ENCODE measurements around the gene CCL19. TPM values are rescaled to one million over a fixed set of nuclear protein-coding genes. Genes with fewer than 3 reads are reported as not detected.
"Not testable (repeated sequence)": the region's sequence is repeated elsewhere in the genome, so short reads cannot be mapped to it uniquely, and the experiment has no call there.

Gene CCL19
- not detected for polyA plus RNA-seq (2013, experiment 1 of 2)
- not detected for polyA plus RNA-seq (2013, experiment 2 of 2)

DNA sequence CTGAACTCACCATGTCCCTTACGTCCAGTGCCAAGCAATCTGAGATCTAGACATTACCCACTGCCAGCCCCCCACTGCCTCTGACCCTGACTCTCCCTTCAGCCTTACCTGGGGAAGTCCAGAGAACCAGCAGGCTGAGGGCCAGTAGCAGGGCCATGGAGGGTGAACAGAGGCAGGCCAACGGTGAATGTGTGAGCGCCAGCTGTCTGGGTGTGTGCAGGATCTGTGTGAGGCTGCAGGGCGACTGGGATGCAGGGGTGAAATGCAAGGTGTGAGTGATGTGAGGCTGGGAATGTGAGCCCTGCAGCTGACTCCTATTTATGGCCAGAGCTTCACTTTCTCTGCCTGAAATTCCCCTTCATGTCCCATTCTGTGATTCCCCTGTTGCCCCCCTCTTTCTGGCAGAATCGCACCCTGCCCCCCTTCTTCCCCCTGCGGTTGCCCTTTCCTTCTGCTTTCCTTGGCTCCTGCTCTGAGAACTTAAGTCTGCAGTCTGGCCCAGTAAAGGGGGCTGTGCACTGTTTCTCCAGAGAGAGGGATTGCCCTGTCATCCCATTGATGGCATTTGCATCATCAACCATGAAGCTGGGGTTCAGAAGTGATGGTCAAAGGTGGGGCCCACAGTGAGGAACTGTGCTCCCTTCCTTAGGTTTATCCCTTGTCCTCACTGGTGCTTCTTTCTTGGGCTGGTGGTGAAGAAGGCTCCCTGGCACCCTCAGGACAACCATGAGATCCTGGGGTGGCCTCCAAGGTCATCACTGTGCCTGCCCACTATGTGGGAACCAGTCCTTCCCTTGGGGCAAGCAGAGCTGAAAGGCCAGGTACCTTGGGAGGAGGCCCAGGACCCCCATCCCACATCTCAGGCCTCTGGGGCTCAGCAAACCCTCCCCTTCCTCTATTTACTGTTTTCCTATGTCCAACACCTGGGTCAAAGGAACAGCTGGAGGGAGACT lies at the start of gene CCL19:
TSS of gene CCL19 (minus strand) at position 294 of the 953 bp plus-strand sequence. CDS start at position 157, 137 bp downstream.
- WGBS: 89% methylated on average over 6 of the region's 6 CpGs
- 0 out of 2 replicates have a peak, but pooled peaks cover 6% of the 10 kb centered on the region for H3K4me1 ChIP-seq (ENCODE audit: insufficient read depth, low read length)
- H3K36me3 ChIP-seq (ENCODE audit: insufficient read depth, low read length): no peaks in the 10 kb centered on the region
- H3K27me3 ChIP-seq (ENCODE audit: insufficient read depth, low read length): no peaks in the 10 kb centered on the region
- H3K9me3 ChIP-seq (ENCODE audit: insufficient read depth, low read depth, low read length): no peaks in the 10 kb centered on the region
- no peak within 1 kb of the TSS for H3K27ac ChIP-seq (ENCODE audit: low read depth, low read length)
- H3K4me3 ChIP-seq (ENCODE audit: low read length): no peak within 1 kb of the TSS
- H3K9ac ChIP-seq (ENCODE audit: low read depth, low read length): no peak within 1 kb of the TSS

DNA sequence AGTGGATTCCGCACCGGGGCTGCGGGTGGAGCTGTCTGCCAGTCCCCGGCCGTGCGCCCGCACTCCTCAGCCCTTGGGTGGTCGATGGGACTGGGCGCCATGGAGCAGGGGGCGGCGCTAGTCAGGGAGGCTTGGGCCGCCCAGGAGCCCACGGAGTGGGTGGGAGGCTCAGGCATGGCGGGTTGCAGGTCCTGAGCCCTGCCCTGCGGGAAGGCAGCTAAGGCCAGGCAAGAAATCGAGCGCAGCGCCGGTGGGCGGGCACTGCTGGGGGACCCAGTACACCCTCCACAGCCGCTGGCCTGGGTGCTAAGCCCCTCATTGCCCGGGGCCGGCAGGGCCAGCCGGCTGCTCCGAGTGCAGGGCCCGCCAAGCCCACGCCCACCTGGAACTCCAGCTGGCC lies 49.1 kb upstream of the CCL19 start:
- H3K9me3 ChIP-seq (ENCODE audit: insufficient read depth, low read depth, low read length); H3K27ac ChIP-seq (ENCODE audit: low read depth, low read length); H3K4me1 ChIP-seq (ENCODE audit: insufficient read depth, low read length); H3K36me3 ChIP-seq (ENCODE audit: insufficient read depth, low read length); H3K4me3 ChIP-seq (ENCODE audit: low read length); H3K9ac ChIP-seq (ENCODE audit: low read depth, low read length); H3K27me3 ChIP-seq (ENCODE audit: insufficient read depth, low read length): not testable (repeated sequence)
- 97% methylated on average over 27 of the region's 27 CpGs for WGBS

DNA sequence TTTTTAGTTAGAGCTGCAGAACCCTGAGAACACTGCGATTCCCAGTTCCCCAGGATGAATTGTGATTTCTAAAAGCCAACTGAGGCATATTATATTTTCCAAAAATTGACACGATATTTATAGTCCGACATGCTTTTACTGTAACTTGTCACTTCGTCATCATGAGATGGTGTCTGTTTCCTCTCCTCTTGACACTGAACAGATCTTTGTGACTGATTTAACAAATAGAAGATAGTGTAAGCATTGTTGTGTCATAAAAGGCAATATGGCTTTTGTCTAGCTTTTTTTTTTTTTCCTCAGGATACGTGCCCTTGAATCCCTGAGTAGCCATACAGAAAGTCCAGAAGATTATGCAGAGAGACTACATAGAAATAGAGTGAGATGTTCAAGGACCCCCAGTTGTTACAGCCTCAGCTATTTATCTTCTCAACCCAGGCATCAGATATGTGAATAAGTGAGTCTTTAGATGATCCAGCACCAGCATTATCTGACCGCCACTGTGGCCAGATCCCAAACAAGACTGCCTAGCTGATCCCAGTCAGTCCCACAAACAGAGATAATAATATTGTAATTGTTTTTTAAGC lies 46.7 kb upstream of the CCL19 start:
- H3K27me3 ChIP-seq (ENCODE audit: insufficient read depth, low read length): no peaks in the 10 kb centered on the region; the same call in 1 of the 2 replicates
- WGBS: 73% methylated on average over 5 of the region's 6 CpGs
- H3K36me3 ChIP-seq (ENCODE audit: insufficient read depth, low read length): no peaks in the 10 kb centered on the region
- no peak overlapping the region for H3K4me3 ChIP-seq (ENCODE audit: low read length)
- no peak overlapping the region for H3K9ac ChIP-seq (ENCODE audit: low read depth, low read length)
- no peak overlapping the region for H3K27ac ChIP-seq (ENCODE audit: low read depth, low read length)
- no peaks in the 10 kb centered on the region for H3K9me3 ChIP-seq (ENCODE audit: insufficient read depth, low read depth, low read length)
- no peaks in the 10 kb centered on the region for H3K4me1 ChIP-seq (ENCODE audit: insufficient read depth, low read length)

DNA sequence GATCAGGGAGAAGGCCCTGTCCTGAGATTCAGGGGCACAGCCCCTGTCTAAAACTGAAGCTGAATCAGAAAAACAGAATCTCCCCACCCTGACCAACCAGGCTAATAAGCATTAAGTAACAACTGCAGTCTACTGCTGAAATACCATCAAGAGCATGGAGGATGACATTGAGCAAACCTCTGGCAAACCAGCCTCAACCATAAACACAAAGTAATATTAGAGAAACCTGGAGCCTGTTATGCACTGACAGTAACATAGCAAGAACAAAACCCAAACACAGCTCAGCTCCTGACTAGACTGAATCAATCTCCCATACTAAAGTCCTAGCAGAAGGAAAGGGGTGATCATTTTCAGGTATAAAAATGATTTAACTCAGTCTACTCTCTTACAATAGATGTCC lies 43.6 kb upstream of the CCL19 start:
- H3K9me3 ChIP-seq (ENCODE audit: insufficient read depth, low read depth, low read length): no peaks in the 10 kb centered on the region
- no peak overlapping the region for H3K9ac ChIP-seq (ENCODE audit: low read depth, low read length)
- no peaks in the 10 kb centered on the region for H3K36me3 ChIP-seq (ENCODE audit: insufficient read depth, low read length)
- no peak overlapping the region for H3K4me3 ChIP-seq (ENCODE audit: low read length)
- no peaks in the 10 kb centered on the region; the same call in 1 of the 2 replicates for H3K27me3 ChIP-seq (ENCODE audit: insufficient read depth, low read length)
- H3K4me1 ChIP-seq (ENCODE audit: insufficient read depth, low read length): no peaks in the 10 kb centered on the region
- H3K27ac ChIP-seq (ENCODE audit: low read depth, low read length): no peak overlapping the region

DNA sequence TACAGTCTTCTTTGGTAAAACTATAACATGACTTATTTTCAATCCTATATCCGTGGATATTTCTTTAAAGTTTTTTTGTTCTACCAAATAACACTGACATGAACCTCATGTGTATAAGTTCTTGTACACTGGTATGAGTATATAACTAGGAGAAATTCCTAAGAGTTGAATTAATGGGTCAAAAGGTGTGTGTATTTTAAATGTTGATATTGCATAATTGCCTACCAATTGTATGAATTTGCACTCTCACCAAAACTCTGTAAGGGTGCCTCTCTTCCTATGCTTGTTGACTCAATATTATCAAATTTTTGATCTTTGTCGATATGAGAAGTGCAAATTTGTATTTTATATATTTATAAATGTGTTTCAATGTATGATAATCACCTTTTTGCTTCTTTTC lies 41.8 kb upstream of the CCL19 start:
- Histone ChIP-seq H3K4me1 (ENCODE audit: insufficient read depth, low read length) (no peaks in the 10 kb centered on the region), H3K9ac (ENCODE audit: low read depth, low read length) (no peak overlapping the region), H3K27ac (ENCODE audit: low read depth, low read length) (no peak overlapping the region), H3K36me3 (ENCODE audit: insufficient read depth, low read length) (no peaks in the 10 kb centered on the region), H3K4me3 (ENCODE audit: low read length) (no peak overlapping the region), H3K27me3 (ENCODE audit: insufficient read depth, low read length) (no peaks in the 10 kb centered on the region; the same call in 1 of the 2 replicates), H3K9me3 (ENCODE audit: insufficient read depth, low read depth, low read length) (no peaks in the 10 kb centered on the region)
- no CpG with 5 or more reads among the region's 2 CpGs for whole genome bisulfite sequencing

DNA sequence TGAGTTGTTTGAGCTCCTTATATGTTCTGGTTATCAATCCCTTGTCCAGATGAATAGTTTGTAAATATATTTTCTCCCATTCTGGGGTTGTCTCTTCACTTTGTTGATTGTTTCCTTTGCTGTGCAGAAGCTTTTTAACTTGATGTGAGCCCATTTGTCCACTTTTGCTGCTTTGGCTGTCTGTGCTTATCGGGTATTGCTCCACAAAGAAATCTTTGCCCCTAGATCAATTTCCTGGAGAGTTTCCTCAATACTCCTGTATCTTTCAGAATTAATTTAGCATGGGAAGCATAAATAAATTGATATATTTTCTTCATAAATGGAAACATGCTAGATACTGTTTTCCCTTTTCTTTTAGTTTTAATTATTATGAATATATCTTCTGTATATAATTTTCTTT lies 41.4 kb upstream of the CCL19 start:
- WGBS: 91% methylated on average over 1 of the region's 1 CpG
- Histone ChIP-seq H3K9ac (ENCODE audit: low read depth, low read length) (no peak overlapping the region), H3K27ac (ENCODE audit: low read depth, low read length) (no peak overlapping the region), H3K4me3 (ENCODE audit: low read length) (no peak overlapping the region), H3K4me1 (ENCODE audit: insufficient read depth, low read length) (no peaks in the 10 kb centered on the region), H3K9me3 (ENCODE audit: insufficient read depth, low read depth, low read length) (no peaks in the 10 kb centered on the region), H3K36me3 (ENCODE audit: insufficient read depth, low read length) (no peaks in the 10 kb centered on the region), H3K27me3 (ENCODE audit: insufficient read depth, low read length) (no peaks in the 10 kb centered on the region; the same call in 1 of the 2 replicates)

DNA sequence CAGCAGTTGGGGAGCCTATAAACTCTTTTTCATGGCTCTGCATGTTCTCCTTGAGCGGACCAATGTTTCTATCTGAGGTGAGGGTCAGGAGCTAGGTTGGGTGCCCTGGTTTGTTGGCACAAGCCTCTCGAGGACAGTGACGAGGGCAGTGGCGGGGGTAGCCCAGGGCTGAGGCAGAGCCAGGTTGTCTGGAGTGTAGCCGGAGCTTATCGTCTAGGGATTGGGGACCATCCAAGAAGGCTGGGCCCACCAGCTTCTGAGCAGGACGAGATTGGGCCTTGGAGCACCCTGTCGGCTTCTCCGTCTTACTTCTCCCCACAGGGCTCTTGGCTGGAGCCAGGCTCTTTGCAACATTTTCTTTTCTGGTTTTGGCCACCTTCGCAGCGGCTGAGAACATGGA lies 32.1 kb upstream of the CCL19 start:
- Histone ChIP-seq H3K9me3 (ENCODE audit: insufficient read depth, low read depth, low read length) (no peaks in the 10 kb centered on the region), H3K36me3 (ENCODE audit: insufficient read depth, low read length) (no peaks in the 10 kb centered on the region), H3K9ac (ENCODE audit: low read depth, low read length) (no peak overlapping the region), H3K4me1 (ENCODE audit: insufficient read depth, low read length) (no peaks in the 10 kb centered on the region), H3K4me3 (ENCODE audit: low read length) (no peak overlapping the region), H3K27ac (ENCODE audit: low read depth, low read length) (no peak overlapping the region), H3K27me3 (ENCODE audit: insufficient read depth, low read length) (no peaks in the 10 kb centered on the region)
- WGBS: 93% methylated on average over 11 of the region's 11 CpGs

DNA sequence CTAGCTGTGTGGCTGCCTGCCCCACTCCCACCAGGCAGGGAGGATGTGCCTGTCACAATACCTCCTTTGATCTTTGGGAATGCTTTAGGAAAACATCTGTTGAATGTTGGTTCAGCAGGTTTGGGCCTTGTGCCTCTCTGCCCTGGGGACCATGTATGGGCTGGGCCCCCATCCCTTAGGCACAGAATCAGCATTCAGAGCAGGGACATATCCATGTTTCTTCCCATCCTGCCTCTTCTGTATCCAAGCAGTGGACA lies 28.6 kb upstream of the CCL19 start:
- not testable (repeated sequence) for H3K27ac ChIP-seq (ENCODE audit: low read depth, low read length); H3K36me3 ChIP-seq (ENCODE audit: insufficient read depth, low read length); H3K9ac ChIP-seq (ENCODE audit: low read depth, low read length); H3K4me1 ChIP-seq (ENCODE audit: insufficient read depth, low read length); H3K4me3 ChIP-seq (ENCODE audit: low read length); H3K9me3 ChIP-seq (ENCODE audit: insufficient read depth, low read depth, low read length); H3K27me3 ChIP-seq (ENCODE audit: insufficient read depth, low read length)

DNA sequence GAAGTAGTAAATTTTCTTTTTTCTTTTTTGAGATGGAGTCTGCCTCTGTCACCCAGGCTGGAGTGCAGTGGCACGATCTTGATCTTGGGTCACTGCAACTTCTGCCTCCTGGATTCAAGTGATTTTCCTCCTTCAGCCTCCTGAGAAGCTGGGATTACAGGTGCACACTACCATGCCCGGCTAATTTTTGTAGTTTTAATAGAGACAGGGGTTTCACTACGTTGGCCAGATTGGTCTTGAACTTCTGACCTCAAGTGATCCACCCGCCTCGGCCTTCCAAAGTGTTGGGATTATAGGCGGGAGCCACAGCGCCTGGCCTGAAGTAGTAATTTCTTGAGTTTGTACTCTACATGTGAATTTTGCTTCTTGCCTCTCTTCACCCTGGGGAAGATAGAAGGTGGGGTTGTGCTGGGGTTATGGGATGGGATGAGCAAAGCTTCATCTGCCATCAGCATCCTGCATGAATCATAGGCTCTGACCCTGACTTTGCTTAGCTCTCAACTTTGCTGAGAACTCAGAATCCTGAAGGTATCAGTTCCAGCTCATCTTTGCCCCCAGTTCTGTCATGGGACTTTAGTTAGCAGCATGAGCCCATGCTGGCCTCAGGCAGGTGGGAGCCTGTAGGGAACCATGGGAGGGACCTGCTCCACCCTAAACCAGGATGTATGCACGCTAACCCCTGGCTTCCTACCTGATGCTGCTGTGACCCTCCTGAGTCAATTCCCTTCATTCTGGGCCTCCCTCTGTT lies 28.1 kb upstream of the CCL19 start:
- Histone ChIP-seq H3K9ac (ENCODE audit: low read depth, low read length) (no peak overlapping the region), H3K4me1 (ENCODE audit: insufficient read depth, low read length) (no peaks in the 10 kb centered on the region), H3K9me3 (ENCODE audit: insufficient read depth, low read depth, low read length) (no peaks in the 10 kb centered on the region), H3K4me3 (ENCODE audit: low read length) (no peak overlapping the region), H3K27me3 (ENCODE audit: insufficient read depth, low read length) (no peaks in the 10 kb centered on the region), H3K36me3 (ENCODE audit: insufficient read depth, low read length) (no peaks in the 10 kb centered on the region), H3K27ac (ENCODE audit: low read depth, low read length) (no peak overlapping the region)
- 78% methylated on average over 8 of the region's 8 CpGs for WGBS

DNA sequence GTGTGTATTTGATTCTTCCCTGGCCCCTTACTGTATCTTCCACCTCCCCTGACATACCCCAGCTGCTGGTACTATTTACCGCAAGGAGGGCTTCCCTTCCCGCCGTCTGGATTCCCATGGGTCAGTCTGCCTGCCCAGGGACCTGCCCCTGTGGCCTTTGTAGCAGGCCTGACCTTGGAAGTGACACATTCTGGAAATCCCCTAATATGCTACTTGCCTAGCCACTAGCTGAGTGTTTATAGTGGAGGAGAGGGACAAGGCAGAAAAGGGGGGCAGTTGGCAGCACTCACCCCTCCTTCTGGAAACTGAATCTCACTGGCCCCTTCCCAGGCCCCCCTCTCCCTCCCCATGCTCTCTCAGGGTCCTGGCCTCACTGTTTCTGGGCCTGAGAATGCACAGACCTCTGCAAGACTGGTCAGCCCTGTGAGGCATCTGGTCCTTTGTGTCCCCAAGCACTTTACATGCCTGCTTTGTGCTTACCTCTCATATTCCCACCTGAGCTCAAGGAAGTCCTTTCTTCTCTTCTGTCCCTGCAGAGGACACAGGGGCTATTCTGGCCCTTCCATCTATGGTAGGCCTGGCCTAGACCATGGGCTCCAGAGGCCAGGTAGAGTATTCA lies 27.0 kb upstream of the CCL19 start:
- Histone ChIP-seq H3K4me1 (ENCODE audit: insufficient read depth, low read length) (no peaks in the 10 kb centered on the region), H3K27me3 (ENCODE audit: insufficient read depth, low read length) (no peaks in the 10 kb centered on the region), H3K9ac (ENCODE audit: low read depth, low read length) (no peak overlapping the region), H3K4me3 (ENCODE audit: low read length) (no peak overlapping the region), H3K9me3 (ENCODE audit: insufficient read depth, low read depth, low read length) (no peaks in the 10 kb centered on the region), H3K27ac (ENCODE audit: low read depth, low read length) (no peak overlapping the region), H3K36me3 (ENCODE audit: insufficient read depth, low read length) (no peaks in the 10 kb centered on the region)
- 96% methylated on average over 3 of the region's 3 CpGs for WGBS

DNA sequence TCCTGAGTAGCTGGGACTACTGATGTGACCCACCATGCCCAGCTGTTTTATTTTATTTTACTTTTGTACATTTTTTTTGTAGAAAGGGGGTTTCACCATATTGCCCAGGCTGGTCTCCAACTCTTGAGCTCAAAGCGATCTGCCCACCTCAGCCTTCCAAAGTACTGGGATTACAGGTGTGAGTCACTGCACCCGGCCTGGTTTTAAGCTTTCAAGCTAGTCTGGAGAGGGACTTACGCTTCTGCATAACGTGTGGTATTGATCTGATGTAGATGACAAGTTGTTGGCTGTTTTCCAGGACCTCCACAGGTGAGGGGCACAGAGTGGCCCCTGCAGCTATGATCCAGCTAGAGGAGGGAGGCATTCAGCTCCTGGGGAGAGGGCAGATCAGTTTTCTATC lies 25.6 kb upstream of the CCL19 start:
- no peaks in the 10 kb centered on the region for H3K9me3 ChIP-seq (ENCODE audit: insufficient read depth, low read depth, low read length)
- H3K9ac ChIP-seq (ENCODE audit: low read depth, low read length): no peak overlapping the region
- H3K4me3 ChIP-seq (ENCODE audit: low read length): no peak overlapping the region
- no peaks in the 10 kb centered on the region for H3K4me1 ChIP-seq (ENCODE audit: insufficient read depth, low read length)
- H3K36me3 ChIP-seq (ENCODE audit: insufficient read depth, low read length): no peaks in the 10 kb centered on the region
- H3K27ac ChIP-seq (ENCODE audit: low read depth, low read length): no peak overlapping the region
- H3K27me3 ChIP-seq (ENCODE audit: insufficient read depth, low read length): no peaks in the 10 kb centered on the region
- WGBS: 81% methylated on average over 4 of the region's 4 CpGs
